HUES6 (cell line): ENCODE measurements around the gene TMPRSS13.
"Not testable (repeated sequence)": the region's sequence is repeated elsewhere in the genome, so short reads cannot be mapped to it uniquely, and the experiment has no call there.

Experiments used
- H3K27ac ChIP-seq: 2 replicates; pipeline ENCODE4 v1.7.0; 2013; ENCODE audit warnings: low read depth, mild to moderate bottlenecking, low read length, inconsistent platforms
- H3K27me3 ChIP-seq: 2 replicates; pipeline ENCODE4 v1.6.1; 2013; ENCODE audit warnings: low read length; ENCODE audit not compliant: control insufficient read depth, insufficient read depth
- H3K36me3 ChIP-seq: 2 replicates; pipeline ENCODE4 v1.6.1; 2013; ENCODE audit warnings: low read length; ENCODE audit not compliant: control insufficient read depth, insufficient read depth
- H3K4me1 ChIP-seq: 2 replicates; pipeline ENCODE4 v1.6.1; 2013; ENCODE audit warnings: low read length; ENCODE audit not compliant: control insufficient read depth, insufficient read depth
- H3K4me3 ChIP-seq: 2 replicates; pipeline ENCODE4 v1.5.1; 2013; ENCODE audit warnings: low read depth, low read length
- H3K9ac ChIP-seq: one replicate; pipeline ENCODE4 v1.6.1; 2013; ENCODE audit warnings: mild to moderate bottlenecking, low read length
- H3K9me3 ChIP-seq: 2 replicates; pipeline ENCODE4 v1.6.1; 2013; ENCODE audit warnings: low read depth, low read length; ENCODE audit not compliant: control insufficient read depth, insufficient read depth

TMPRSS13 gene

DNA sequence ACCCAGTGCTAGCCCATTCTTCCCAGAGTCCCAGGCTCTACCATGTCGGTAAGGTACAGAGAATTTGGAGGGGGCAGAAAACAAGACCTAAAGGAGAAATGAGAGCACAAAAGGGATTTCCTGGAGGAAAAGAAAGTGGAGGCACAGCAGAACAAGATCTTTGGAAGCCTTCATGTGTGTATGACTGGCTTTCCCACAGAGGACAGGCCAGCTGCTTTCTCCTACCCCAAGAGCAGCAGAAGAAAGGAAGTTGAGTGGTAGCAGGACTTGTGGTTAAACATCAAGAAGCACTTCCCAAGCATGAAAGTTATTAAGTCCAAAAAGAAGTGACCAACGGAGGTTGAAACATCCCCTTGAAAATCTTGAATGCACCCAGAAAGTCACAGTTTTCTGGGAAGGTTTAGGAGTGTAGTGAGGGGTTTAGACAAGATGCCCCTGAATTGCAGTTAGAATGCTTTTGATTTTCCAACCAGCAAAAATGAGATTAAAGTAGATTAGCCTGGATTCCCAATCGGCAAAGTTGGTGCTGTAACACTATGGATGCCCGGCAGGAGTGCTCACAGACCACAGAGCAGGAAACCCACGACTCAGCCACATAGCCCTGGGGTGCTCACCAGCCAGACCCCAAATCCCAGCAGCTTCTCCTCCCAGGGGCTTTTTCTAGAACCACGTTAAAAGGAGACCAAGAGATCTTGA is 608 bp downstream of the TMPRSS13 start:
- Histone ChIP-seq H3K36me3 (no peaks in the 10 kb centered on the region), H3K4me1 (peaks cover 34% of the 10 kb centered on the region), H3K27ac (no peak overlapping the region), H3K27me3 (peaks cover 10% of the 10 kb centered on the region; the same call in 1 of the 2 replicates), H3K9ac (peak overlapping the region; percentile 48), H3K4me3 (no peak overlapping the region), H3K9me3 (no peaks in the 10 kb centered on the region)

DNA sequence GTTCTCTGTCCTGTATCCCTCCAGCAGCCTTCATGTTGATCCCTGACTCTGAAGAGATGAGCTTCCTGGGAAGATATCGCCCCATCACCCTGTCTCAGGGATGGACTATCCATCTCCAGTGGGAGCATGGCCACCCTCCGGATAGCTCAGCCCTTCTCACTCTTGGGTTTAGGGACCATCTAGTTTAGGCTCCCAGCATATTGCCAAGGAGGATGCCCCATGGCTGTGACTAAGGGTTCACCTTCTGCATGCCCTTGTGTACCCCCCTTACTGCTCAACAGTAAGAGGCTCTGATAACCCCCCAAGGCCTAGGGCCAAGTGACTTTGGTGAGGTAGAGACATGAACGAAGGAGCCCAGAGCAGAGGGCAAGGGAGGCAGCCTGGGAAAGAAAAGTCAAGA is 1.3 kb downstream of the TMPRSS13 start:
- Histone ChIP-seq H3K9me3 (no peaks in the 10 kb centered on the region), H3K27me3 (peaks cover 10% of the 10 kb centered on the region; the same call in 1 of the 2 replicates), H3K27ac (no peak overlapping the region), H3K4me1 (peaks cover 34% of the 10 kb centered on the region), H3K36me3 (no peaks in the 10 kb centered on the region), H3K4me3 (no peak overlapping the region), H3K9ac (no peak overlapping the region)

DNA sequence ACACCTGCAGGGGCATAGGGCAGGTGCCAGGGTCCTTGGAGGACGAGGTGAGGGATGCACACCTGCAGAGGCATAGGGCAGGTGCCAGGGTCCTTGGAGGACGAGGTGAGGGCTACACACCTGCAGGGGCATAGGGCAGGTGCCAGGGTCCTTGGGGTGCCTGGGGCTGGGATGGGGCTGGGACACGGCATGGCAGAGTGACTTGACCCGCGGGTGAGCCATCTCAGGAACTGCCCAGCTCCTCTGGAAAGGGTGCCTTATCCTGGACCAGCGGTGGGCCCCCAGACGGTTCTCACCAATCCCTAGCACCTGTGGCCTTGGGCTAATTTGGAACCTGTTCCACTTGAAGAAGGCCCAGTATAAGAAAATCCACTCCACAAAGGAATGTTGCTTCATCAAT is 3.0 kb downstream of the TMPRSS13 start:
- Histone ChIP-seq H3K27me3 (peaks cover 10% of the 10 kb centered on the region; the same call in 1 of the 2 replicates), H3K4me1 (peaks cover 23% of the 10 kb centered on the region)
- not testable (repeated sequence) for H3K9ac ChIP-seq, H3K27ac ChIP-seq, H3K4me3 ChIP-seq, H3K36me3 ChIP-seq, H3K9me3 ChIP-seq

DNA sequence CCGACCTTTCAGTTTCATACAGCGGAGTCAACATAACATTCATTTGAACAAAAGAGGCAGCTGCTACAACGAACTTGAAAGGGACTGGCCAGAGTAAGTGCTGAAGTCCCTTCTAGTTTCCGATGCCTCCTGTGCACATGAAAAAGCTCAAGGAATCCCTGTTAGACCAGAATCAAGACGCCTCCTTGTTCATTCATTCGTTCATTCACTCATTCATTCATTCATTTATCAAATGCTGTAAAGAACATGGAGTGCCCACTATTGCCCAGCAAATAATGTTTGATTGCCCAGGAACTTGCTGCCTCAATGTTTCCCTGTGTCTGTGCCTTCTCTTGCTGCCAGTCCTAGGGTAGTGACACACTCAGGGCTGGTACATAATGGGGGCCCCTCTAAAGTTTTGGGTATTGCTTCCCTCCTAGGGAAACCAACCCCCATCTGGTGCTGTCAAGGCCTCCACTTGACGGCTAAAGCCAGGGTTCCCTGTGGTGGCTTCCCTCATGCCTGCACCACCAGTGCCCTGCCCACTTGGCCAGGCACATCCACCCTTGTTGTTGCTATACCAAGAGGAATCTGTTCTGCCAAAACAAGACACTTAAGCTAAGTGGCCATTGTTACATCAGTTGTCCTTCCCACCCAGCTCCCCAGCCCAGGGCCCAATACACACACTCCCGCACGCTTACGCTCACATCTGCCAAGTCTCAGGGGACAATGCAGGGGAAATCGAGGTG is 3.8 kb downstream of the TMPRSS13 start:
- Histone ChIP-seq H3K9me3 (no peaks in the 10 kb centered on the region), H3K9ac (no peak overlapping the region), H3K4me1 (peaks cover 18% of the 10 kb centered on the region), H3K27ac (no peak overlapping the region), H3K4me3 (no peak overlapping the region), H3K36me3 (no peaks in the 10 kb centered on the region), H3K27me3 (peaks cover 10% of the 10 kb centered on the region; the same call in 1 of the 2 replicates)

DNA sequence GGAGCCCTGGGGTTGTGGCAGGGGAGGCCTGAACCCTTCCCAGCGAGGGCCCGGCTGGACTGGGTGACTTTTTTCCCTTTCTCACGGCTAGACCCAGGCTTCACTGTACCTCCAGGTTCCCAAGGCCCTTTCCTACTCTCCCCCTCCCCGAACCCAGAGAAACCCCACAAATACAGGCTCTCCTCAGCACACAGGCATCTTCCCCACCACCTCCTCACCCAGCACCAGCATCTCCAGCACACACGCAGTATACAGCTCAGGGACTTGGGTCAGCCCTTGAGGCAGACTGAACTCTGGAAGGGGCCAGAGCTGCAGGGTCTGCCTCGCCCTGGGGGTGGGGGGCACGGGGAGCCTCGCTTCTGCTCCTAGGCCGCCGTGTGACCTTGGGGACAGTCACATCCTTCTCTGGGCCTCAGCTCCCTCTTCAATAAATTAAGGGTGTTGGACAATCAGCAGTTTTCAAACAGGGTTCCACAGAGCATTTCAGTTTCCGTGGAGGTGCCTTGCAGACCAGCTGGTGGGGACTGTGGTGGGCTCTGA is 4.5 kb downstream of the TMPRSS13 start:
- Histone ChIP-seq H3K9me3 (no peaks in the 10 kb centered on the region), H3K36me3 (no peaks in the 10 kb centered on the region), H3K27ac (no peak overlapping the region), H3K9ac (no peak overlapping the region), H3K4me1 (peaks cover 11% of the 10 kb centered on the region), H3K27me3 (peaks cover 10% of the 10 kb centered on the region; the same call in 1 of the 2 replicates), H3K4me3 (no peak overlapping the region)

DNA sequence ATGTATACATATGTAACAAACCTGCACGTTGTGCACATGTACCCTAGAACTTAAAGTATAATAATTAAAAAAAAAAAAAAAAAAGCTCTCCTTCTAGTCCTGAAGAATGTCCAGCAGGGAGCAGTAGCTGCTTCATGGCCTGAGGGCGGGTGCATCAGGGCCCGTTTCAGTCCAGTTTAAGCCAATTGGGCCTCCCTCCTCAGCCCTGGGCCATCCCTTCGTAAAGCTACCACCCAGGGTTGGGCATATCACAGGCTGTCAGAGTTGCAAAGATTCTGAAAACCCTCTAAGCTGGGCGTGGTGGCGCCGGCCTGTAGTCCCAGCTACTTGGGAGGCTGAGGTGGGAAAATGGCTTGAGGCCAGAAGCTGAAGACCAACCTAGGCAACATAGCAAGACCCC is 5.4 kb downstream of the TMPRSS13 start:
- Histone ChIP-seq H3K4me3 (no peak overlapping the region), H3K9ac (no peak overlapping the region), H3K27me3 (peaks cover 10% of the 10 kb centered on the region; the same call in 1 of the 2 replicates), H3K9me3 (no peaks in the 10 kb centered on the region), H3K4me1 (peaks cover 2% of the 10 kb centered on the region), H3K36me3 (no peaks in the 10 kb centered on the region), H3K27ac (no peak overlapping the region)

DNA sequence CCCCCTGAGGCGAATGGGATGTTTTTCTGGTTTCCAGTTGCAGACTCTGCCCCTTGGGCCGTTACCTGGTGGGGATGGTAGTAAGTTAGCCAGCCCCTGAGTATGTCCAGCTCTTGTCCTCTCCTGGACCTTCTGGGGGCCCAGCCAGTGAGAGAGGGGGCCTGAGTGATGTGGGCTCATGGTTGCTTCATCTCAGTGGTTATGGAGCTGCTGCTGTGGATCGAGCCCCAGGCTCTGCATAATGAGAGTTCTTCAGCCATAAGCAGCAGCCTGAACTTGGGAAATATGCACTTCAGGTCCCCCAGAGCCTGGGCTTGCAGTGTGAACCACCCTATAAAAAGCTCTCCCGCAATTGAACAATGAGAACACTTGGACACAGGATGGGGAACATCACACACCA is 5.9 kb downstream of the TMPRSS13 start:
- Histone ChIP-seq H3K36me3 (no peaks in the 10 kb centered on the region), H3K27me3 (peaks cover 6% of the 10 kb centered on the region; the same call in 1 of the 2 replicates), H3K9ac (no peak overlapping the region)

DNA sequence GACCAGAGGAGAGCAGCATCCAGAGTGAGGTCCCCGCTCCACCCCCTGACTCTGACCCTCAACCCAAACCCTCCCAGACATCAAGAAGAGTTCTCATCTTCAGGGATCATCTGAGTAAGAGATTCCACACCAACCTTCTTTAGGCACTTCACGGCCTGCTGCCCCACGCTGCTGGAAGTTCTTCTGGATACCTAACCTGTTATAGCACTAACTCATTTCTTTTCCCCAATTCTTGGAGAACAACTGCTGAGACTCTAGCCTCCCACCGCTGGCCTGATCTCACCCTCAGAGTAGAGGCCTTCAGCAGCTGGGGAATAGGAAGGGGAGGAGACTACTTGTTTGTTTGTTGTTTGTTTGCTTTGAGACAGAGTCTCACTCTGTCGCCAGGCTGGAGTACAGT is 7.3 kb downstream of the TMPRSS13 start:
- H3K9me3 ChIP-seq: no peaks in the 10 kb centered on the region
- no peak overlapping the region for H3K9ac ChIP-seq

More for the DNA sequence above, 5.9 kb downstream of the TMPRSS13 start:
- Histone ChIP-seq H3K4me1 (no peaks in the 10 kb centered on the region), H3K4me3 (no peak overlapping the region), H3K27ac (no peak overlapping the region), H3K9me3 (no peaks in the 10 kb centered on the region)

DNA sequence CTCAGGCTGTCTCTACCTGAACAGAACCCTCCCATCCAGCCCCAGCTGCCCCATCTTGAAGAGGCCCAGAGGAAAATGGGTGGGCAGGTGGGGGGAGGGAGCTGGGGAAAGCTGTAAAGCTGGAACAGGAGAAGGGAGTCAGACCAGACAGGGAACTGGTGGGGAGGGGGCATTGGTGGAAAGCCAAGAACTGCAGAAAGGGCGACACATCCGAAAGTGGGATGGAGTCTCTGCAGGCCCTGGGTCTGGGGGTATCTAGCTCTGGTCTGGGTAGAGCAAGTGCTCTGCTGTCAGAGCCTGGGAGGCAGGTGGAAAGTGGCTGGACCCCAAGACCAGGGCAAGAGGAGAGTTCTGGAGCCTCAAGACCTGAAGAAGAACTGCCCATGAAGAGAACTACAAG is 7.7 kb downstream of the TMPRSS13 start:
- Histone ChIP-seq H3K9ac (no peak overlapping the region), H3K9me3 (no peaks in the 10 kb centered on the region), H3K4me1 (no peaks in the 10 kb centered on the region), H3K27me3 (no peaks in the 10 kb centered on the region; the same call in 1 of the 2 replicates), H3K36me3 (no peaks in the 10 kb centered on the region), H3K27ac (no peak overlapping the region), H3K4me3 (no peak overlapping the region)

More for the DNA sequence above, 7.3 kb downstream of the TMPRSS13 start:
- Histone ChIP-seq H3K4me3 (no peak overlapping the region), H3K27me3 (no peaks in the 10 kb centered on the region; the same call in 1 of the 2 replicates), H3K27ac (no peak overlapping the region), H3K36me3 (no peaks in the 10 kb centered on the region), H3K4me1 (no peaks in the 10 kb centered on the region)

DNA sequence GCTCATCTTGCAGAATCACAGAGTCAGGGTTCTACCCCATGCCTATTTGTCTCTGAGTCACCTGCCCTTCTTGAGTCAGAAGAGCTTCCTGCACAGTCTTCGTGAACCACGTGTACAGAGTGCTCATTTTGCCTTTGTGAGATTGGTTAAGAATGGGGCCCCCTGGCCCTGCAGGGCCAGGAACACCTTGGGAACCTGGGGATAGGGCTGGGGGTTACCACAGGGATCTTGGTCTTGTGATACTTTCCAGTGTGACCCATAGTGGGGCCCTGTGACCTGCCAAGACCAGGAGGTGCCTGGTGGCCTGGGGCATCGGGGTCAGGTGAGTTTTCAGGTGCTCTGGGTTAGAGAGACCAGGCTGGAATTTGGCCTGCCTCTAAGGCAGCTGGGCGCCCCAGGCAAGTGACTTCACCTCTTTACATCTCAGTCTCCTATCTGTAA is 9.4 kb downstream of the TMPRSS13 start:
- Histone ChIP-seq H3K4me3 (no peak overlapping the region), H3K27me3 (no peaks in the 10 kb centered on the region; the same call in 1 of the 2 replicates), H3K27ac (no peak overlapping the region), H3K9ac (no peak overlapping the region), H3K4me1 (peaks cover 6% of the 10 kb centered on the region; the same call in 1 of the 2 replicates), H3K9me3 (no peaks in the 10 kb centered on the region), H3K36me3 (no peaks in the 10 kb centered on the region)

DNA sequence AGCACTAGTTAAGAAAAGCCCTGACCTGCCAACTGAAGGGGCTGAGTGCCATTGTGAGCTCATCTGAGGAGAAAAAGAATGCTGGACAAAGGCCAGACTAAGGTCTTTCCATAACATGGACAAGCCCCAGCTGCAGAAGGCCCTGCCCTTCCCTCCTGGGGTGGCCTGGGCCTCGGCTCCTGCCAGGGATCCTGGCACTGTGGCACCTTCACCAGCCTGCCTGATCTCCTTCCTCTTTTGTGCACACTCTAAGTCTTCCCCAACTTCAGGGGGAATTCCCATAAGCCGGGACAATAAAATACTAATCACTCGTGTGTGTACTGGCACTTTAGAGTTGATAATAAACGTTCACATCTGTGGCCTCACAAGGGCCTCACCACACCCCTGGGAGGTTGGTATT is 9.9 kb downstream of the TMPRSS13 start:
- no peaks in the 10 kb centered on the region for H3K36me3 ChIP-seq
- no peak overlapping the region for H3K4me3 ChIP-seq
- H3K4me1 ChIP-seq: peaks cover 6% of the 10 kb centered on the region; the same call in 1 of the 2 replicates
- H3K27ac ChIP-seq: no peak overlapping the region
- H3K9ac ChIP-seq: no peak overlapping the region
- H3K27me3 ChIP-seq: no peaks in the 10 kb centered on the region; the same call in 1 of the 2 replicates
- H3K9me3 ChIP-seq: no peaks in the 10 kb centered on the region
